NCI-H187 (cell line): ENCODE measurements around the gene HSPBP1.
A peak's percentile ranks its signal among the peaks of the same experiment; 100 is the strongest.
"Not testable (repeated sequence)": the region's sequence is repeated elsewhere in the genome, so short reads cannot be mapped to it uniquely, and the experiment has no call there.

Source experiments
- DNase-seq, 2 experiments: peaks; one replicate each; lab custom pipeline; 2025; lab: John Stamatoyannopoulos, UW

HSPBP1 gene

GRCh38 chr19:55279770-55280643 is at the start of gene HSPBP1:
TSS of gene HSPBP1 (minus strand) at chr19:55280110. CDS start at chr19:55279608, 502 bp downstream.
- peak; percentile 92 to 97 for DNase-seq

- not testable (repeated sequence) for DNase-seq
Measured at GRCh38 chr19:55328774-55329318, 48.9 kb upstream of the HSPBP1 start.

- no peak for DNase-seq
Measured at GRCh38 chr19:55325172-55325571, 45.3 kb upstream of the HSPBP1 start, which contains the start of gene TMEM150B. TSS of gene TMEM150B (minus strand) at chr19:55325341. CDS start at chr19:55321036, 4,305 bp downstream.

GRCh38 chr19:55324662-55325061 is 44.8 kb upstream of the HSPBP1 start:
- no peak for DNase-seq

- no peak for DNase-seq
Measured at GRCh38 chr19:55322204-55322885, 42.4 kb upstream of the HSPBP1 start.

GRCh38 chr19:55321466-55322137 is 41.7 kb upstream of the HSPBP1 start:
- no peak for DNase-seq

GRCh38 chr19:55320844-55321419 is 41.0 kb upstream of the HSPBP1 start:
- no peak for DNase-seq

GRCh38 chr19:55319785-55320184 is 39.9 kb upstream of the HSPBP1 start:
- DNase-seq = no peak

- DNase-seq = no peak
Measured at GRCh38 chr19:55316646-55317045, 36.7 kb upstream of the HSPBP1 start.

- DNase-seq = no peak
Measured at GRCh38 chr19:55315956-55316525, 36.1 kb upstream of the HSPBP1 start.

GRCh38 chr19:55314396-55314795 is 34.5 kb upstream of the HSPBP1 start:
- no peak for DNase-seq

- no peak for DNase-seq
Measured at GRCh38 chr19:55312621-55313512, 33.0 kb upstream of the HSPBP1 start.

- no peak for DNase-seq
Measured at GRCh38 chr19:55311797-55312196, 31.9 kb upstream of the HSPBP1 start.

GRCh38 chr19:55311397-55311796 is 31.5 kb upstream of the HSPBP1 start:
- DNase-seq = no peak

- no peak for DNase-seq
Measured at GRCh38 chr19:55310498-55310897, 30.6 kb upstream of the HSPBP1 start.

- DNase-seq = no peak
Measured at GRCh38 chr19:55309448-55309847, 29.5 kb upstream of the HSPBP1 start.

- no peak for DNase-seq
Measured at GRCh38 chr19:55308281-55308680, 28.4 kb upstream of the HSPBP1 start.

- no peak for DNase-seq
Measured at GRCh38 chr19:55306712-55307111, 26.8 kb upstream of the HSPBP1 start.

- no peak for DNase-seq
Measured at GRCh38 chr19:55305983-55306562, 26.2 kb upstream of the HSPBP1 start.

- DNase-seq = no peak
Measured at GRCh38 chr19:55305491-55305890, 25.6 kb upstream of the HSPBP1 start.
